GM18517 (cell line): ENCODE results near the gene SLC20A1.
A peak's percentile ranks its signal among the peaks of the same experiment; 100 is the strongest.

Experiments used
- ATAC-seq: cut with Tn5 transposase; IDR thresholded peaks from one replicate; pipeline ENCODE4 v1.9.1; 2021; ENCODE audit warnings: mild to moderate bottlenecking, moderate library complexity; ENCODE audit not compliant: unreplicated experiment

Gene SLC20A1

GRCh38 chr2:112625474-112626114, 20.1 kb upstream of the SLC20A1 start:
- no peak for ATAC-seq

- no peak for ATAC-seq
These were observed 19.1 kb upstream of the SLC20A1 start for GRCh38 chr2:112626604-112627059.

GRCh38 chr2:112627060-112628040, 18.4 kb upstream of the SLC20A1 start:
- ATAC-seq, result no peak

GRCh38 chr2:112629224-112629623, 16.5 kb upstream of the SLC20A1 start:
- no peak for ATAC-seq

GRCh38 chr2:112629823-112630222, 15.9 kb upstream of the SLC20A1 start:
- no peak for ATAC-seq

- ATAC-seq, result no peak
These were observed 15.5 kb upstream of the SLC20A1 start for GRCh38 chr2:112630268-112630667.

GRCh38 chr2:112633708-112634107, 12.0 kb upstream of the SLC20A1 start:
- ATAC-seq, result no peak

- ATAC-seq, result no peak
These were observed 11.4 kb upstream of the SLC20A1 start for GRCh38 chr2:112634153-112634873.

GRCh38 chr2:112634874-112635157, 10.9 kb upstream of the SLC20A1 start:
- ATAC-seq, result no peak

- ATAC-seq, result peak; percentile 93
These were observed 9.0 kb upstream of the SLC20A1 start for GRCh38 chr2:112636605-112637288.

- ATAC-seq, result no peak
These were observed 8.5 kb upstream of the SLC20A1 start for GRCh38 chr2:112637289-112637660.

GRCh38 chr2:112639936-112640335, 5.8 kb upstream of the SLC20A1 start:
- ATAC-seq, result no peak

GRCh38 chr2:112640467-112640799, 5.3 kb upstream of the SLC20A1 start:
- no peak for ATAC-seq

GRCh38 chr2:112640800-112641675, 4.7 kb upstream of the SLC20A1 start:
- ATAC-seq, result no peak

GRCh38 chr2:112641701-112642100, 4.0 kb upstream of the SLC20A1 start:
- ATAC-seq, result no peak

GRCh38 chr2:112642561-112642960, 3.2 kb upstream of the SLC20A1 start:
- no peak for ATAC-seq

GRCh38 chr2:112642966-112643365, 2.8 kb upstream of the SLC20A1 start:
- ATAC-seq, result no peak

GRCh38 chr2:112643488-112643887, 2.3 kb upstream of the SLC20A1 start:
- no peak for ATAC-seq

GRCh38 chr2:112644155-112644932, 1.4 kb upstream of the SLC20A1 start:
- no peak for ATAC-seq
